HG03520 (cell line): ENCODE measurements around the gene IFITM5.
A peak's percentile ranks its signal among the peaks of the same experiment; 100 is the strongest.

ENCODE experiments used
- ATAC-seq: cut with Tn5 transposase; IDR thresholded peaks from one replicate; pipeline ENCODE4 v1.9.1; 2021; ENCODE audit warnings: mild to moderate bottlenecking, moderate library complexity; ENCODE audit not compliant: unreplicated experiment

IFITM5 gene

GRCh38 chr11:269146-269890, 30.0 kb downstream of the IFITM5 start:
- ATAC-seq: peak; percentile 59

GRCh38 chr11:268716-269145, 30.6 kb downstream of the IFITM5 start:
- peak; percentile 35 for ATAC-seq

GRCh38 chr11:267491-267994, 31.8 kb downstream of the IFITM5 start:
- ATAC-seq: no peak

- ATAC-seq: no peak
Observed at GRCh38 chr11:266676-267439, 32.5 kb downstream of the IFITM5 start.

GRCh38 chr11:261624-262023, 37.7 kb downstream of the IFITM5 start:
- ATAC-seq: no peak

- ATAC-seq: no peak
Observed at GRCh38 chr11:259413-259812, 39.9 kb downstream of the IFITM5 start.

GRCh38 chr11:257766-258493, 41.4 kb downstream of the IFITM5 start:
- no peak for ATAC-seq

- no peak for ATAC-seq
Observed at GRCh38 chr11:256952-257737, 42.2 kb downstream of the IFITM5 start.

- no peak for ATAC-seq
Observed at GRCh38 chr11:255816-256215, 43.5 kb downstream of the IFITM5 start.

GRCh38 chr11:255176-255575, 44.1 kb downstream of the IFITM5 start:
- ATAC-seq: no peak

- ATAC-seq: no peak
Observed at GRCh38 chr11:253886-254270, 45.4 kb downstream of the IFITM5 start.

GRCh38 chr11:253160-253885, 46.0 kb downstream of the IFITM5 start:
- no peak for ATAC-seq

GRCh38 chr11:252666-253065, 46.7 kb downstream of the IFITM5 start:
- ATAC-seq: no peak

GRCh38 chr11:251550-251949, 47.8 kb downstream of the IFITM5 start:
- no peak for ATAC-seq

- no peak for ATAC-seq
Observed at GRCh38 chr11:250740-251299, 48.5 kb downstream of the IFITM5 start.

GRCh38 chr11:250274-250673, 49.1 kb downstream of the IFITM5 start:
- ATAC-seq: no peak

- ATAC-seq: no peak
Observed at GRCh38 chr11:249062-249461, 50.3 kb downstream of the IFITM5 start.
